Endothelial cell (in vitro differentiated cells): ENCODE results near the gene SOX18. TPM values are rescaled to one million over a fixed set of nuclear protein-coding genes. Genes with fewer than 3 reads are reported as not detected.

ENCODE experiments used
- DNase-seq: peaks from one replicate; pipeline ENCODE4 v3.0.0; 2021; ENCODE audit warnings: low spot score
- H3K27ac Mint-ChIP-seq: one replicate; pipeline ENCODE4 v1.8.0; 2021; ENCODE audit warnings: mixed read lengths, inconsistent platforms; ENCODE audit not compliant: unreplicated experiment
- H3K27me3 Mint-ChIP-seq: one replicate; pipeline ENCODE4 v1.8.0; 2021; ENCODE audit warnings: mild to moderate bottlenecking, moderate library complexity, mixed read lengths, inconsistent platforms; ENCODE audit not compliant: unreplicated experiment
- H3K36me3 Mint-ChIP-seq: one replicate; pipeline ENCODE4 v1.8.0; 2021; ENCODE audit warnings: mild to moderate bottlenecking, low read depth, mixed read lengths, inconsistent platforms; ENCODE audit not compliant: unreplicated experiment
- H3K4me1 Mint-ChIP-seq: one replicate; pipeline ENCODE4 v1.8.0; 2021; ENCODE audit warnings: mild to moderate bottlenecking, mixed read lengths, inconsistent platforms; ENCODE audit not compliant: unreplicated experiment
- H3K4me3 Mint-ChIP-seq: one replicate; pipeline ENCODE4 v1.8.0; 2021; ENCODE audit warnings: mild to moderate bottlenecking, mixed read lengths, inconsistent platforms; ENCODE audit not compliant: unreplicated experiment
- H3K9me3 Mint-ChIP-seq: one replicate; pipeline ENCODE4 v1.8.0; 2021; ENCODE audit warnings: mixed read lengths, inconsistent platforms; ENCODE audit not compliant: unreplicated experiment
- total RNA-seq: library from RNA; stranded (reverse); fragmentation: NEBNext Ultra II Directional; extraction: Animal tissue kit (Norgen Biotek cat#: 25700); gene quantifications from one replicate; pipeline ENCODE4 v1.2.1, GENCODE V29; 2021; ENCODE audit not compliant: unreplicated experiment
- TF ChIP-seq, protein P1 (sequence below): fragments of 200-600 bp; sonication (generic); IDR thresholded peaks from one replicate; pipeline ENCODE4 v1.5.0; 2021; ENCODE audit warnings: antibody characterized with exemption; ENCODE audit not compliant: unreplicated experiment

The SOX18 gene
- total RNA-seq, 1 donor from 2014 or later = 149 TPM

- Mint-ChIP-seq H3K27me3 (peaks cover 19% of the 10 kb centered on the region), H3K36me3 (peaks cover 33% of the 10 kb centered on the region), H3K27ac (peak overlapping the region; percentile 54), H3K9me3 (no peaks in the 10 kb centered on the region), H3K4me3 (peak overlapping the region; percentile 32), H3K4me1 (peaks cover 10% of the 10 kb centered on the region)
- DNase-seq = no peak
- TF ChIP-seq, protein P1, sequence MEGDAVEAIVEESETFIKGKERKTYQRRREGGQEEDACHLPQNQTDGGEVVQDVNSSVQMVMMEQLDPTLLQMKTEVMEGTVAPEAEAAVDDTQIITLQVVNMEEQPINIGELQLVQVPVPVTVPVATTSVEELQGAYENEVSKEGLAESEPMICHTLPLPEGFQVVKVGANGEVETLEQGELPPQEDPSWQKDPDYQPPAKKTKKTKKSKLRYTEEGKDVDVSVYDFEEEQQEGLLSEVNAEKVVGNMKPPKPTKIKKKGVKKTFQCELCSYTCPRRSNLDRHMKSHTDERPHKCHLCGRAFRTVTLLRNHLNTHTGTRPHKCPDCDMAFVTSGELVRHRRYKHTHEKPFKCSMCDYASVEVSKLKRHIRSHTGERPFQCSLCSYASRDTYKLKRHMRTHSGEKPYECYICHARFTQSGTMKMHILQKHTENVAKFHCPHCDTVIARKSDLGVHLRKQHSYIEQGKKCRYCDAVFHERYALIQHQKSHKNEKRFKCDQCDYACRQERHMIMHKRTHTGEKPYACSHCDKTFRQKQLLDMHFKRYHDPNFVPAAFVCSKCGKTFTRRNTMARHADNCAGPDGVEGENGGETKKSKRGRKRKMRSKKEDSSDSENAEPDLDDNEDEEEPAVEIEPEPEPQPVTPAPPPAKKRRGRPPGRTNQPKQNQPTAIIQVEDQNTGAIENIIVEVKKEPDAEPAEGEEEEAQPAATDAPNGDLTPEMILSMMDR = no peak
These were observed 18.9 kb downstream of the SOX18 start for GRCh38 chr20:64030371-64031134.

GRCh38 chr20:64029293-64030117 lies 19.9 kb downstream of the SOX18 start:
- Mint-ChIP-seq H3K9me3 (no peaks in the 10 kb centered on the region), H3K4me1 (peaks cover 4% of the 10 kb centered on the region), H3K27ac (no peak overlapping the region), H3K36me3 (peaks cover 38% of the 10 kb centered on the region), H3K27me3 (peaks cover 14% of the 10 kb centered on the region), H3K4me3 (no peak overlapping the region)
- DNase-seq = no peak
- TF ChIP-seq, protein P1 = no peak

- TF ChIP-seq, protein P1 = no peak
- Mint-ChIP-seq H3K27me3 (peaks cover 14% of the 10 kb centered on the region), H3K9me3 (no peaks in the 10 kb centered on the region), H3K27ac (peak overlapping the region; percentile 57), H3K4me1 (no peaks in the 10 kb centered on the region), H3K4me3 (no peak overlapping the region), H3K36me3 (peaks cover 51% of the 10 kb centered on the region)
- DNase-seq = no peak
These were observed 21.3 kb downstream of the SOX18 start for GRCh38 chr20:64027981-64028685.

DNA sequence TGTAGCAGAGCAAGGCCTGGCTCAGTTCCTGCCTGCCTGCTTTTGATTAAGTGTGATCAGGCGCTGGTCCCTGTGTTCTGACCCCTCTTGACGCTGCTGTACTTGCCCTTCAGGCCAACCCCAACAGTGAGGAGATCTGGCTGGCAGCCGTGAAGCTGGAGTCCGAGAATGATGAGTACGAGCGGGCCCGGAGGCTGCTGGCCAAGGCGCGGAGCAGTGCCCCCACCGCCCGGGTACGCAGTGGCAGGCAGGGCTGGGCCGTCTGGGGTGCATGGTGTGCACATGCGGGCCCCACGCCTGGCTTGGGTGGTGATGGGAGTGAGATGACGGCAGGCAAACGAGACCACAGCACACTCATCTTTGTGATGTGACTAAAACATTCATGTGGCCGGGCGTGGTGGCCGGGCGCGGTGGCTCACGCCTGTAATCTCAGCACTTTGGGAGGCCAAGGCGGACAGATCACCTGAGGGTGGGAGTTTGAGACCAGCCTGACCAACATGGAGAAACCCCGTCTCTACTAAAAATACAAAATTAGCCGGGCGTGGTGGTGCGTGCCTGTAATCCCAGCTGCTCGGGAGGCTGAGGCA lies 23.5 kb downstream of the SOX18 start:
- Mint-ChIP-seq H3K9me3 (no peaks in the 10 kb centered on the region), H3K27me3 (peaks cover 9% of the 10 kb centered on the region), H3K4me1 (no peaks in the 10 kb centered on the region), H3K4me3 (peak overlapping the region; percentile 21), H3K27ac (no peak overlapping the region), H3K36me3 (peaks cover 66% of the 10 kb centered on the region)
- no peak for DNase-seq
- TF ChIP-seq, protein P1 = no peak
